SK-N-SH (cell line): ENCODE results near the gene ZNF683. TPM values are rescaled to one million over a fixed set of nuclear protein-coding genes. Genes with fewer than 3 reads are reported as not detected.

Source experiments
- CTCF ChIA-PET: fragments of 300-600, 350-600 bp; formaldehyde crosslinking; extraction: SDS; loops from one replicate; lab custom pipeline; 2021; lab: Yijun Ruan, JAX
- POLR2A ChIA-PET: fragments of 350-600 bp; sonication (Branson Sonifier 250); formaldehyde crosslinking; extraction: SDS; loops from one replicate; lab custom pipeline; 2020; ENCODE audit warnings: antibody characterized with exemption, inconsistent platforms; lab: Yijun Ruan, JAX
- DNase-seq: peaks from one replicate; pipeline ENCODE4 v3.0.0; 2012
- H2AFZ ChIP-seq: fragments of 200-600 bp; sonication (generic); 2 replicates; pipeline ENCODE4 v1.8.1; 2016; ENCODE audit warnings: antibody characterized with exemption, mild to moderate bottlenecking, low read depth
- H3F3A ChIP-seq: fragments of 200-600 bp; sonication (generic); replicated peaks from 2 replicates; pipeline ENCODE3; 2016; ENCODE audit warnings: antibody characterized with exemption, mild to moderate bottlenecking; ENCODE audit not compliant: insufficient read depth
- H3K27ac ChIP-seq, 2 experiments: fragments of 200-500 bp in 1 of 2; fragments of 200-600 bp in 1 of 2; sonication (Bioruptor generic) in 1 of 2; sonication (generic), shearing (Covaris generic) in 1 of 2; 2 replicates each; pipeline versions ENCODE4 v1.5.1 to v1.6.1; 2014 to 2016; ENCODE audit warnings: low read depth in 2 of 2, inconsistent platforms in 1 of 2, low read length in 1 of 2, mild to moderate bottlenecking in 1 of 2, mixed read lengths in 1 of 2
- H3K27me3 ChIP-seq: fragments of 200-600 bp; sonication (generic), shearing (Covaris generic); 2 replicates; pipeline ENCODE4 v1.6.1; 2016; ENCODE audit warnings: mixed run types; ENCODE audit not compliant: insufficient read depth
- H3K36me3 ChIP-seq, 2 experiments: fragments of 200-500 bp in 1 of 2; fragments of 200-600 bp in 1 of 2; sonication (Bioruptor generic) in 1 of 2; sonication (generic) in 1 of 2; replicated peaks in 1 of 2; 2 replicates each; pipeline versions ENCODE3 to v1.5.1; 2014 to 2016; ENCODE audit warnings: low read length in 1 of 2, mild to moderate bottlenecking in 1 of 2; ENCODE audit not compliant: insufficient read depth in 2 of 2, control insufficient read depth in 1 of 2
- H3K4me1 ChIP-seq, 2 experiments: fragments of 200-500 bp in 1 of 2; fragments of 200-600 bp in 1 of 2; sonication (Bioruptor generic) in 1 of 2; sonication (generic), shearing (Covaris generic) in 1 of 2; 2 replicates each; pipeline versions ENCODE4 v1.5.1 to v1.6.1; 2014 to 2016; ENCODE audit warnings: low read depth in 1 of 2, low read length in 1 of 2, mixed run types in 1 of 2; ENCODE audit not compliant: insufficient read depth in 2 of 2, control insufficient read depth in 1 of 2
- H3K4me2 ChIP-seq: fragments of 200-600 bp; sonication (generic), shearing (Covaris generic); 2 replicates; pipeline ENCODE4 v1.6.1; 2017; ENCODE audit warnings: mixed run types
- H3K4me3 ChIP-seq, 2 experiments: fragments of 200-500 bp in 1 of 2; fragments of 200-600 bp in 1 of 2; sonication (Bioruptor generic) in 1 of 2; sonication (generic), shearing (Covaris generic) in 1 of 2; 2 replicates each; pipeline versions ENCODE4 v1.5.1 to v1.8.1; 2014 to 2016; ENCODE audit warnings: low read depth in 2 of 2, inconsistent platforms in 1 of 2, low read length in 1 of 2, mild to moderate bottlenecking in 1 of 2, mixed read lengths in 1 of 2, moderate library complexity in 1 of 2
- H3K79me2 ChIP-seq: fragments of 200-600 bp; sonication (generic); 2 replicates; pipeline ENCODE4 v1.8.1; 2017; ENCODE audit warnings: mild to moderate bottlenecking; ENCODE audit not compliant: insufficient read depth
- H3K9ac ChIP-seq: fragments of 200-600 bp; sonication (generic); 2 replicates; pipeline ENCODE4 v1.6.1; 2017; ENCODE audit warnings: mixed run types
- H3K9me2 ChIP-seq: fragments of 200-600 bp; sonication (generic); 2 replicates; pipeline ENCODE4 v1.6.1; 2017; ENCODE audit warnings: mixed run types
- H3K9me3 ChIP-seq: fragments of 200-600 bp; sonication (generic); 2 replicates; pipeline ENCODE4 v1.6.1; 2017; ENCODE audit warnings: mixed run types, mild to moderate bottlenecking, moderate library complexity
- H4K20me1 ChIP-seq: fragments of 200-600 bp; sonication (generic); 2 replicates; pipeline ENCODE4 v1.6.1; 2017; ENCODE audit warnings: mild to moderate bottlenecking, mixed run types; ENCODE audit not compliant: insufficient read depth
- CHD2 ChIP-seq: fragments of 150-350 bp; IDR thresholded peaks from 2 replicates; pipeline ENCODE4 v1.6.1; 2018; ENCODE audit warnings: low read length; ENCODE audit not compliant: partially characterized antibody
- ELF1 ChIP-seq: IDR thresholded peaks from 2 replicates; pipeline ENCODE4 v1.4.0; 2012
- EZH2phosphoT487 ChIP-seq: fragments of 200-600 bp; sonication (generic); IDR thresholded peaks from 2 replicates; pipeline ENCODE4 v1.6.1; 2017; ENCODE audit warnings: low read depth, mixed run types, mild to moderate bottlenecking, antibody characterized with exemption, moderate library complexity, borderline replicate concordance
- FOXJ3 ChIP-seq: sonication (generic); formaldehyde crosslinking; IDR thresholded peaks from 2 replicates; pipeline ENCODE4 v1.5.1; 2020; ENCODE audit warnings: mild to moderate bottlenecking, missing genetic modification reagents
- GABPA ChIP-seq: IDR thresholded peaks from 2 replicates; pipeline ENCODE4 v1.4.0; 2012; ENCODE audit warnings: low read depth, mild to moderate bottlenecking
- GATA2 ChIP-seq: sonication (generic); formaldehyde crosslinking; IDR thresholded peaks from 2 replicates; pipeline ENCODE4 v1.5.0; 2020; ENCODE audit warnings: mild to moderate bottlenecking, missing genetic modification reagents
- JUND ChIP-seq: IDR thresholded peaks from 2 replicates; pipeline ENCODE4 v1.4.0; 2012
- MAX ChIP-seq: IDR thresholded peaks from 2 replicates; pipeline ENCODE4 v1.4.0; 2012; ENCODE audit warnings: low read depth
- MXI1 ChIP-seq: IDR thresholded peaks from 2 replicates; pipeline ENCODE4 v1.6.1; 2012; ENCODE audit warnings: mild to moderate bottlenecking, low read depth, low read length, improper control_type of control experiment
- NFIC ChIP-seq: IDR thresholded peaks from 2 replicates; pipeline ENCODE4 v1.4.0; 2012; ENCODE audit warnings: borderline replicate concordance
- POLR2AphosphoS5 ChIP-seq: IDR thresholded peaks from 2 replicates; pipeline ENCODE4 v1.6.1; 2012; ENCODE audit warnings: low read depth, low read length
- RCOR1 ChIP-seq: fragments of 150-350 bp; IDR thresholded peaks from 2 replicates; pipeline ENCODE4 v1.6.1; 2017; ENCODE audit warnings: antibody characterized with exemption, low read length
- REST ChIP-seq: IDR thresholded peaks from 2 replicates; pipeline ENCODE4 v1.6.1; 2012; ENCODE audit warnings: mild to moderate bottlenecking, low read depth, low read length, moderate library complexity
- RFX5 ChIP-seq: IDR thresholded peaks from 2 replicates; pipeline ENCODE4 v1.6.1; 2012; ENCODE audit warnings: mild to moderate bottlenecking, improper control_type of control experiment, low read length
- SMC3 ChIP-seq: IDR thresholded peaks from 2 replicates; pipeline ENCODE4 v1.6.1; 2012; ENCODE audit warnings: low read depth, low read length, improper control_type of control experiment
- TCF12 ChIP-seq: IDR thresholded peaks from 2 replicates; pipeline ENCODE4 v1.4.0; 2012
- USF2 ChIP-seq: fragments of 150-350 bp; IDR thresholded peaks from 2 replicates; pipeline ENCODE4 v1.6.1; 2017; ENCODE audit warnings: antibody characterized with exemption, low read length, low read depth, borderline replicate concordance
- YY1 ChIP-seq: IDR thresholded peaks from 2 replicates; pipeline ENCODE4 v1.4.0; 2012; ENCODE audit warnings: low read depth, mild to moderate bottlenecking
- WGBS: methylation state at CpG from one replicate; pipeline ENCODE4 v1.1.6; 2017; ENCODE audit warnings: low lambda C conversion rate; 5-methylcytosine and 5-hydroxymethylcytosine counted together
- polyA plus RNA-seq, 3 experiments: library from polyadenylated mRNA; depleted of rRNA; stranded (reverse); fragments of >200 nt; gene quantifications; 2 replicates each; pipeline ENCODE4 v1.2.3, GENCODE V29; 2012
- TF ChIP-seq, protein P1 (sequence below): fragments of 150-350 bp; IDR thresholded peaks from 2 replicates; pipeline ENCODE4 v1.6.1; 2016; ENCODE audit warnings: mild to moderate bottlenecking, low read depth, low read length

ZNF683 gene
- polyA plus RNA-seq, 1 of the 3 experiments (the other 2 are of a cell fraction), result not detected

DNA sequence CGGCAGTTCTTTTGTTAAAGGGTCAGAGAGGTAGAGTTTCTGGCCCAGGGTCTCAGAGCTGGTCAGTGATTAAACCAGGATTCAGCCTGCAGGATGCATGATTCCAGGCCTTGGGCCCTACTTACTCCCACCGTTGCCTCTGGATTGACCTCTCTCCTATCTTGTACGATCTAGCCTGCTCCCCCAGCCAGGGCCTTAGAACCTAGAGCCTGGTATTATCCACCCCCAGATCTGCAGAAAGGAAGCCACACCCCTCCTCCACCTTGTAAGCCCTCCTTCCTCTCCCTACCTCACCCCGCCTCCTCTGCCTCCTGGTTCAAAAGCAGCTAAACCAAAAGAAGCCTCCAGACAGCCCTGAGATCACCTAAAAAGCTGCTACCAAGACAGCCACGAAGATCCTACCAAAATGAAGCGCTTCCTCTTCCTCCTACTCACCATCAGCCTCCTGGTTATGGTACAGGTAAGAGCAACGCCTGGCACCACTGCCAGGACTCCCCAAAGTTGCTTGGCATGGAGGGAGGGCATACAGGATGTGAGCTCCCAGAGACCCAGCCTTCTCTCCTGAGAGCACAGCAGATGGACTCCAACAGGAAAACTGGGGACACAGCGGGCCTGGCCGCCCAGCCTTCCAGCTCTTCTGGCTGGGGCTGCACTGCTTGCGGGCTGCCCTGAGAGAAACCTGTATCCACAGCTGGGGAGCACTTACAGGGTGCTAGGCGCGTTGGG, 54.8 kb downstream of the ZNF683 start, which contains the start of gene CD52:
CD52 (plus strand) TSS at position 347 of the 726 bp plus-strand sequence; CDS start at position 407, 60 bp downstream.
- ChIA-PET CTCF (interaction anchor here (1.0 to 10.4 kb wide), 5 partner anchors 10 to 84 kb away, joined by 3 to 213 read pairs (median 4); partner anchors contain the start of genes CEP85 and SH3BGRL3), POLR2A (no interaction called here)
- no peaks in the 10 kb centered on the region for H3K9me3 ChIP-seq
- peaks cover 0 to 3% of the 10 kb centered on the region in 2 experiments; a peak in 1 of 4 replicates for H3K4me1 ChIP-seq
- no peaks in the 10 kb centered on the region for H3F3A ChIP-seq
- H3K79me2 ChIP-seq, result no peaks in the 10 kb centered on the region
- H3K4me2 ChIP-seq, result no peak within 1 kb of the TSS
- no peak within 1 kb of the TSS for H3K27ac ChIP-seq
- no peak for DNase-seq
- no peaks in the 10 kb centered on the region for H3K9me2 ChIP-seq
- TF ChIP-seq ELF1 (no peak), EZH2phosphoT487 (no peak), MXI1 (no peak), JUND (no peak)
- 0 out of 2 replicates have a peak within 1 kb of the TSS, but pooled peaks have one; percentile 41 for H2AFZ ChIP-seq
- H3K4me3 ChIP-seq, result no peak within 1 kb of the TSS
- H3K27me3 ChIP-seq, result peaks cover 8% of the 10 kb centered on the region; the same call in 1 of the 2 replicates
- WGBS, result 82% methylated on average over 12 of the region's 12 CpGs
- no peaks in the 10 kb centered on the region for H4K20me1 ChIP-seq
- H3K9ac ChIP-seq, result no peak within 1 kb of the TSS
- no peaks in the 10 kb centered on the region for H3K36me3 ChIP-seq

DNA sequence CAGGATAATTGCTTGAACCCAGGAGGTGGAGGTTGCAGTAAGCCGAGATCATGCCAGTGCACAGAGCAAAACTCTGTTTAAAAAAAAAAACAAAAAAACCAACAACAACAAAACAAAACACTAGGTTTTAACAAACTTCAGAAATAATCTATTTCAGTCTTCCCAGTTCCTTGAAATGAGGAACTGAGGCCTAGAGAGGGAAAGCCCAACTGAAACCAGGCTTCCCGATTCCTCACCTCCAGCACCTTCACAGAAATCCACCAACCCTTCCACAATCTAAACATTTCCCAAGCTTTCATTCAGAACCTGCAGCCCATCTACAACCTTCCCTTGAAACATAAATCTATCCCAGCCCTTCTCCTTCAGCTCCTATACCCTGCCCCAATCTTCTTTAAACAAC, 55.4 kb downstream of the ZNF683 start:
- H3K36me3 ChIP-seq, result no peaks in the 10 kb centered on the region
- peaks cover 8% of the 10 kb centered on the region; the same call in 1 of the 2 replicates for H3K27me3 ChIP-seq
- no peaks in the 10 kb centered on the region for H4K20me1 ChIP-seq
- POLR2A ChIA-PET, result no interaction called here
- H3K4me2 ChIP-seq, result no peak overlapping the region
- TF ChIP-seq REST (no peak), USF2 (no peak), POLR2AphosphoS5 (no peak), CHD2 (no peak), NFIC (no peak), MAX (no peak), GABPA (no peak), RFX5 (no peak), SMC3 (no peak), TCF12 (no peak), RCOR1 (no peak), YY1 (no peak), GATA2 (no peak), FOXJ3 (no peak), ELF1 (no peak), EZH2phosphoT487 (no peak)
- TF ChIP-seq, protein P1, sequence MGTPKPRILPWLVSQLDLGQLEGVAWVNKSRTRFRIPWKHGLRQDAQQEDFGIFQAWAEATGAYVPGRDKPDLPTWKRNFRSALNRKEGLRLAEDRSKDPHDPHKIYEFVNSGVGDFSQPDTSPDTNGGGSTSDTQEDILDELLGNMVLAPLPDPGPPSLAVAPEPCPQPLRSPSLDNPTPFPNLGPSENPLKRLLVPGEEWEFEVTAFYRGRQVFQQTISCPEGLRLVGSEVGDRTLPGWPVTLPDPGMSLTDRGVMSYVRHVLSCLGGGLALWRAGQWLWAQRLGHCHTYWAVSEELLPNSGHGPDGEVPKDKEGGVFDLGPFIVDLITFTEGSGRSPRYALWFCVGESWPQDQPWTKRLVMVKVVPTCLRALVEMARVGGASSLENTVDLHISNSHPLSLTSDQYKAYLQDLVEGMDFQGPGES, result no peak
- TF ChIP-seq, all 33 proteins: peak for 0
- Histone ChIP-seq H3K9me2 (no peaks in the 10 kb centered on the region), H3K4me1 (peaks cover 0 to 3% of the 10 kb centered on the region in 2 experiments; a peak in 1 of 4 replicates), H3K79me2 (no peaks in the 10 kb centered on the region), H3K9me3 (no peaks in the 10 kb centered on the region), H3K27ac (no peak overlapping the region), H2AFZ (no peak overlapping the region), H3F3A (no peaks in the 10 kb centered on the region), H3K4me3 (no peak overlapping the region), H3K9ac (no peak overlapping the region)
- DNase-seq, result no peak
- CTCF ChIA-PET, result interaction anchor here (0.8 to 10.4 kb wide), 4 partner anchors 29 to 281 kb away, joined by 3 to 213 read pairs (median 104); partner anchors contain the start of genes CEP85 and SH3BGRL3
- WGBS, result 92% methylated on average over 2 of the region's 2 CpGs
